ENCODE measurements around the gene ASTN1.

ASTN1 gene

GRCh38 chr1:177170756-177171535 lies 6.4 kb upstream of the ASTN1 start, which contains the start of gene BRINP2:
TSS of gene BRINP2 (plus strand) at chr1:177170958. CDS start at chr1:177229877, 58,919 bp downstream.
- no peak for DNase-seq
- in situ Hi-C loops (cut with MboI; ENCODE audit: low pct_unique_long_range_greater_than_20kb, low sequenced_read_pairs): no loop called here

- in situ Hi-C loops (cut with MboI; ENCODE audit: low pct_unique_long_range_greater_than_20kb, low sequenced_read_pairs): no loop called here
- DNase-seq: no peak
These were observed 542 bp upstream of the ASTN1 start for GRCh38 chr1:177165069-177165439.

- DNase-seq: no peak
- in situ Hi-C loops (cut with MboI; ENCODE audit: low pct_unique_long_range_greater_than_20kb, low sequenced_read_pairs): no loop called here
These were observed 600 bp downstream of the ASTN1 start for GRCh38 chr1:177163844-177164379.

- in situ Hi-C loops (cut with MboI; ENCODE audit: low pct_unique_long_range_greater_than_20kb, low sequenced_read_pairs): no loop called here
- no peak for DNase-seq
These were observed 2.3 kb downstream of the ASTN1 start for GRCh38 chr1:177162243-177162642.

GRCh38 chr1:177146499-177146898 lies 18.0 kb downstream of the ASTN1 start:
- in situ Hi-C loops (cut with MboI; ENCODE audit: low pct_unique_long_range_greater_than_20kb, low sequenced_read_pairs): no loop called here

GRCh38 chr1:177145106-177146070 lies 19.1 kb downstream of the ASTN1 start:
- DNase-seq: no peak
- in situ Hi-C loops (cut with MboI; ENCODE audit: low pct_unique_long_range_greater_than_20kb, low sequenced_read_pairs): no loop called here

More at GRCh38 chr1:177146499-177146898, 18.0 kb downstream of the ASTN1 start:
- no peak for DNase-seq

- DNase-seq: no peak
- in situ Hi-C loops (cut with MboI; ENCODE audit: low pct_unique_long_range_greater_than_20kb, low sequenced_read_pairs): no loop called here
These were observed 21.7 kb downstream of the ASTN1 start for GRCh38 chr1:177142791-177143271.

GRCh38 chr1:177142010-177142409 lies 22.5 kb downstream of the ASTN1 start:
- in situ Hi-C loops (cut with MboI; ENCODE audit: low pct_unique_long_range_greater_than_20kb, low sequenced_read_pairs): no loop called here
- no peak for DNase-seq

GRCh38 chr1:177138347-177138746 lies 26.2 kb downstream of the ASTN1 start:
- no peak for DNase-seq
- in situ Hi-C loops (cut with MboI; ENCODE audit: low pct_unique_long_range_greater_than_20kb, low sequenced_read_pairs): no loop called here

- in situ Hi-C loops (cut with MboI; ENCODE audit: low pct_unique_long_range_greater_than_20kb, low sequenced_read_pairs): no loop called here
- DNase-seq: no peak
These were observed 26.7 kb downstream of the ASTN1 start for GRCh38 chr1:177137814-177138213.

- in situ Hi-C loops (cut with MboI; ENCODE audit: low pct_unique_long_range_greater_than_20kb, low sequenced_read_pairs): no loop called here
- DNase-seq: no peak
These were observed 29.3 kb downstream of the ASTN1 start for GRCh38 chr1:177135250-177135649.

GRCh38 chr1:177133977-177134538 lies 30.5 kb downstream of the ASTN1 start:
- in situ Hi-C loops (cut with MboI; ENCODE audit: low pct_unique_long_range_greater_than_20kb, low sequenced_read_pairs): no loop called here
- no peak for DNase-seq

- no peak for DNase-seq
- in situ Hi-C loops (cut with MboI; ENCODE audit: low pct_unique_long_range_greater_than_20kb, low sequenced_read_pairs): no loop called here
These were observed 32.4 kb downstream of the ASTN1 start for GRCh38 chr1:177132141-177132540.

- no peak for DNase-seq
- in situ Hi-C loops (cut with MboI; ENCODE audit: low pct_unique_long_range_greater_than_20kb, low sequenced_read_pairs): no loop called here
These were observed 32.8 kb downstream of the ASTN1 start for GRCh38 chr1:177131723-177132122.

- no peak for DNase-seq
- in situ Hi-C loops (cut with MboI; ENCODE audit: low pct_unique_long_range_greater_than_20kb, low sequenced_read_pairs): no loop called here
These were observed 34.0 kb downstream of the ASTN1 start for GRCh38 chr1:177130451-177130945.

GRCh38 chr1:177128665-177129281 lies 35.7 kb downstream of the ASTN1 start:
- in situ Hi-C loops (cut with MboI; ENCODE audit: low pct_unique_long_range_greater_than_20kb, low sequenced_read_pairs): no loop called here
- no peak for DNase-seq

- in situ Hi-C loops (cut with MboI; ENCODE audit: low pct_unique_long_range_greater_than_20kb, low sequenced_read_pairs): no loop called here
- DNase-seq: no peak
These were observed 38.2 kb downstream of the ASTN1 start for GRCh38 chr1:177126267-177126666.

GRCh38 chr1:177124577-177125278 lies 39.8 kb downstream of the ASTN1 start:
- in situ Hi-C loops (cut with MboI; ENCODE audit: low pct_unique_long_range_greater_than_20kb, low sequenced_read_pairs): no loop called here
- no peak for DNase-seq
